ENCODE results near the gene PCBP3.

- TF ChIP-seq YY1 (IDR thresholded peaks at IDR 0.05; ENCODE audit: insufficient read depth, insufficient read length) (no peak), ZNF274 (IDR thresholded peaks at IDR 0.05; ENCODE audit: low read depth, low read length) (no peak), SUZ12 (IDR thresholded peaks at IDR 0.05; ENCODE audit: extremely low read depth, insufficient read depth, insufficient read length) (no peak)
Measured at GRCh38 chr21:45634511-45635183, 8.9 kb upstream of the PCBP3 start.
